Measurements from ENCODE around the gene CLCNKB. TPM values are rescaled to one million over a fixed set of nuclear protein-coding genes. Genes with fewer than 3 reads are reported as not detected.
A peak's percentile ranks its signal among the peaks of the same experiment; 100 is the strongest.

The CLCNKB gene
- total RNA-seq, 1 experiment from 2014 or later: not detected

- no TSS peak for BruUV-seq (replicated peaks)
- no peaks in the 10 kb centered on the region for H3K27me3 ChIP-seq (ENCODE audit: control insufficient read depth, insufficient read depth, low read length)
- no peak overlapping the region for H3K27ac ChIP-seq (ENCODE audit: low read length)
- intact Hi-C loops (cut with micrococcal nuclease; ENCODE audit: unreplicated experiment): no loop called here
- in situ Hi-C loops (cut with HindIII; ENCODE audit: low pct_unique_long_range_greater_than_20kb, low sequenced_read_pairs): no loop called here
- H3K36me3 ChIP-seq (ENCODE audit: control insufficient read depth, insufficient read depth, low read length): no peaks in the 10 kb centered on the region
- DNase-seq (ENCODE audit: low read depth, low spot score) (no peak), ATAC-seq (no peak)
- ChIA-PET POLR2A (no interaction called here), CTCF (no interaction called here)
- H3K4me3 ChIP-seq (ENCODE audit: low read depth in 2 of 2, low read length in 2 of 2): no peak overlapping the region
- H3K4me1 ChIP-seq (ENCODE audit: control insufficient read depth, insufficient read depth, low read length): peaks cover 37% of the 10 kb centered on the region
- H3K9me3 ChIP-seq (ENCODE audit: control insufficient read depth, insufficient read depth, low read depth, low read length): no peaks in the 10 kb centered on the region
- TF ChIP-seq TCF7L2 (IDR thresholded peaks at IDR 0.05; ENCODE audit: low read depth, low read length): no peak
- no peak for TF ChIP-seq POLR2AphosphoS5 (IDR thresholded peaks at IDR 0.05; ENCODE audit: low read depth, low read length)
- no peak for TF ChIP-seq REST (IDR thresholded peaks at IDR 0.05; ENCODE audit: insufficient read depth in 1 of 2, low read depth in 2 of 2, low read length in 1 of 2)
- no peak for TF ChIP-seq SIN3A (IDR thresholded peaks at IDR 0.05; ENCODE audit: borderline replicate concordance, insufficient read depth, low read depth, low read length)
- TF ChIP-seq CTCF (IDR thresholded peaks at IDR 0.05): no peak
Observed at GRCh38 chr1:16018308-16018707, 25.3 kb upstream of the CLCNKB start.

- ATAC-seq (no peak), DNase-seq (ENCODE audit: low read depth, low spot score) (no peak)
- Histone ChIP-seq H3K27ac (ENCODE audit: low read length) (peak overlapping the region; percentile 7; the same call in 1 of the 2 replicates), H3K9me3 (ENCODE audit: control insufficient read depth, insufficient read depth, low read depth, low read length) (no peaks in the 10 kb centered on the region), H3K36me3 (ENCODE audit: control insufficient read depth, insufficient read depth, low read length) (no peaks in the 10 kb centered on the region), H3K4me1 (ENCODE audit: control insufficient read depth, insufficient read depth, low read length) (peaks cover 30% of the 10 kb centered on the region), H3K4me3 (ENCODE audit: low read depth in 2 of 2, low read length in 2 of 2) (no peak overlapping the region), H3K27me3 (ENCODE audit: control insufficient read depth, insufficient read depth, low read length) (no peaks in the 10 kb centered on the region)
- intact Hi-C loops (cut with micrococcal nuclease; ENCODE audit: unreplicated experiment): no loop called here
- ChIA-PET POLR2A (no interaction called here), CTCF (interaction anchor here (0.6 kb wide), 1 partner anchor 155 kb away, joined by 9 read pairs; no protein-coding TSS in a partner anchor)
- in situ Hi-C loops (cut with HindIII; ENCODE audit: low pct_unique_long_range_greater_than_20kb, low sequenced_read_pairs): no loop called here
- TF ChIP-seq POLR2AphosphoS5 (IDR thresholded peaks at IDR 0.05; ENCODE audit: low read depth, low read length) (no peak), CTCF (IDR thresholded peaks at IDR 0.05) (no peak), REST (IDR thresholded peaks at IDR 0.05; ENCODE audit: insufficient read depth in 1 of 2, low read depth in 2 of 2, low read length in 1 of 2) (no peak), SIN3A (IDR thresholded peaks at IDR 0.05; ENCODE audit: borderline replicate concordance, insufficient read depth, low read depth, low read length) (no peak), TCF7L2 (IDR thresholded peaks at IDR 0.05; ENCODE audit: low read depth, low read length) (no peak)
- no TSS peak for BruUV-seq (replicated peaks)
Observed at GRCh38 chr1:16018749-16019643, 24.6 kb upstream of the CLCNKB start.
